Measurements from ENCODE around the gene RFLNA.

The RFLNA gene

GRCh38 chr12:124303579-124304313, 8.9 kb downstream of the RFLNA start:
- DNase-seq (ENCODE audit: low spot score): no peak

DNA sequence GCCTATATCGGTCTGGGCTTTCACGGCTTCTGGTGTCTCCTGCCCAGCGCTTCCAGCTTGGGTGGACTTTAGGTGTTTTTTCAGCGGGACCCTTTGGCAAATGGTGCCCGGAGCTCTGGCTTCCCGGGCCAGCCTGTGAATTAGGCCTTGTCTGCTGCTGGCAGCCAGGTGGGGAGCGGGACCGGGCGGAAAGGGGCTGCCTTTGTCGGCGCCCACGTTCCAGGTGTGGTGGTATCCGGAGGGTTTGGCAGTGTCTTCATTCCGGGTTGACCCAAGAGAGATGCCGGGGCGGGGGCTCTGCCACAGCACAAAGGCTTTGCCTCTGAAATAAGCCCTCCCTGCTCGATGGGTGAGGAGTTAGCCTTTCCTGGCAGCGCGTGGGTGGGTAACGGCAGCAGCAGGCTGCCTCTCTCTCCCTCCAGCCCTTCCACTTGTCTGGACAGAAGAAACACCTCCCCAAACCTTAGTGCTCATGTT, 9.5 kb downstream of the RFLNA start:
- no peak for DNase-seq (ENCODE audit: low spot score)

GRCh38 chr12:124305136-124305535, 10.2 kb downstream of the RFLNA start:
- DNase-seq (ENCODE audit: low spot score): no peak

DNA sequence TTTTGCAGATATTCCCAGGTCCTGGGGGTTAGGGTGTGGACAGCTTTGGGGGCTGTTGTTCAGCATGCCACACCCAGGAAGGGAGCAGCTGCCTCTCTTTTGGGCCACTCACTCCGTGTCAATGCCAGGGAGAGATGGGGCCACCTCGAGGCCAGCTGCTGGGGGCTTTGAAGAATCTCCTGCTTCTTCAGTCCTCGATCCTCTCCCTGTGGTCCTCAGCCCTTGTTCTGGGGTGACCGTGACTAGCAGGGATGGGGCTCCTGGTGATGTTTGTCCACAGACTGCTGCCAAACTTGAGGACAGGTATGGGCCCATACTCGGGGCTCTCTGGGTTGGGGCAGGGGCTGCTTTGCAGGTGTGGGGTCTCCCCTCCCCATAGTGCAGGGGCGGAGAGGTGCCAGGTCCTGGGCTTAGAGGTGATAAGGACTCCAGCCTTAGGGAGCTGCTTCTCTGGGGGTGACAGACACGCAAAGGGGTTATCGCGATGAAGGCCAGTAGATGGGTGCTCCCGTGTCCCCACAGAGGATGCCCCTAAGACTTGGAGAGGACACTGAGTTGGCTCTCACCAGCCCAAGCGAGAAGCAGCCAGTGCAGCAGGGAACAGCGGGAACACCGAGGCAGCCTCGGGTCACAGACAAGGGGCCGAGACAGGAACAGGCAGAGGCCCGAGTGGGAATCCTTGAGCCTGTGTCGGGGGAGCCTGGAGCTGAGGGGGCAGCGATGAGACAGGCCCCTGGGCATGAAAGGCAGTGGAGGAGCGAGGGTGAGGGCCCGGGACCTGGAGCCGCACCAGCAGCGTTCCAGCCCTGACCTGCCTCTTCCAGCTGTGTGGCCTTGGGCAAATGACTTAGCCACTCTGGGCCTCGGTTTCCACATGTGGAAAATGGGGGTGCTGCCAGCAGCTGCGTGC, 11.1 kb downstream of the RFLNA start:
- DNase-seq (ENCODE audit: low spot score): no peak

DNA sequence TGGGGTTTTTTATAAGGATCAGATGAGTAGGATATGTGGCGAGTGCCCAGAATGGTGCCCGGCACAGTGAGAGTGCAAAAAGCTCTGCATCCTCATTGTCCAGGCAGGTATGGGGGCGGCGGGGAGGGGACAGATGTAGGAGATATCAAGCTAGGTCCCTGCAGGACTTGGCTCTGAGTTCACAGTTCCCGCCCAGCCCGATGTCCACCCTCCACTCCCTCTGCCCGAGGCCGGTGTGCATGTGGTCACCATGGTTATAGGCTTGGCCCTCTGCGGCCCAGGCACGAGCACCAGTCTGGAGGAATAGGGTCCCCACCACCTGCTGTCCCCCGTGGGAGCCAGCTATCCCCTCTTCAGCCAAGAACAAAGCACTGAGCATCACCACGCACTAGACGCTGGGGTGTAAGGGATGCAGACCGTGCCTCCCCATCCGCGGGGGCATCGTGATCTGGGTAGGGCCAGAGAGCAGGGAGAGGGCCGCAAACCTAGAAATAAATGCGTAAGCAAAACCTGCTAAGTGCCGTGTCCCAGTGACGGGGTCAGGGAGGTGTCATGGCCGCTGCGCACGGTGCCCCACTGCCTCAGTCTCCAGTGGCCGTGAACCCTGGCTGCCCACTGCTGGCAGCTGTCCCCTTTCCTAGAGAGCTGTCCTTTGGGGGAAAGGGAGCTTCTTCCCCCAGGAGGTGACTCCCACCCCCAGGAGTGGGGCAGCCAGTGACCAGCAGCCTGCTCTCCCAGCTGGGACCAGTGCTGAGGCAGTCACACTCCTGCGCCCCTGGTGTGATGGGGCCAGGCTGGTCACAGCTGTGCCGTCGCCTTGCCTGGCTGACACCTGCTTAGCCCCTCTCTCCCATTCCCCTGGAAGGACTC, 12.0 kb downstream of the RFLNA start:
- DNase-seq (ENCODE audit: low spot score): no peak

- DNase-seq (ENCODE audit: low spot score): no peak
These were observed 12.6 kb downstream of the RFLNA start for GRCh38 chr12:124307556-124307825.

DNA sequence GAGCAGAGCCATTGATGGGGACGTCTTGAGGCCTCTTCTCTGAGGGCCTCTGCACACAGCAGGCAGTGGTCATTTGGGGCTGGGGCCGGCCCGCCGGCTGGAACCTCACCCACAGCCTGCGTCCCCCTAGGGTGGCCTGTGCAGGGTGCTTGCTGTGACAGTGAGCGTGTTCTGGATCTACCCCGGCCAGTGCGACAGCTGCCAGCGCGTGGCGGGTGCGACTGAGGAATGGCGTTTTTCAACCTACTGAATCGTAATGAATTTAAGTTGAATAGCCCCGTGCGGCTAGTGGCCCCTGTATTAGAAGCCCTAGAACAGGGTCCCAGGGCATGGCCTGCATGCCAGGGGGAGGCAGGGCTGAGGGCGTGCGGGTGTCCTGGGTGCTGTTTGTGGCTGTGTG, 13.8 kb downstream of the RFLNA start:
- no peak for DNase-seq (ENCODE audit: low spot score)

DNA sequence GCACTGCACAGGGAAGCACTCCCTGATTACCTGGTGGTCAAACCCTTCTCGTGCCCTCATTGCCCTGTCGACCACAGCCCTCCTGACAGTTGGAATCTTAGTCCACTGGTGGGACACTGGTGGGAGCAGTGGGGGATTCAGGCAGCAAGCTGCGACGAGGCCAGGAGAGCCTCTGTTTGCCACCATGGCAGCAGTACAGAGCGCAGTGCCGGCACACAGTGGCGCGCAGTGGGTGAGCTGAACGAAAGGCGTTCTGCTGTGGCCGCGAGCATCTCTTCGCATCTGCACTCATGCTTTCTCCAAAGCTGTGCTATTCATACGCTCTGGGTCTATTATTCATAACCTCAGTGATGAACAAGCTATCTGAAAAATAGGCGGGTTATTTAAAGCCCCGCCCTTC, 14.3 kb downstream of the RFLNA start:
- DNase-seq (ENCODE audit: low spot score): no peak

- DNase-seq (ENCODE audit: low spot score): no peak
These were observed 14.9 kb downstream of the RFLNA start for GRCh38 chr12:124309744-124310143.

DNA sequence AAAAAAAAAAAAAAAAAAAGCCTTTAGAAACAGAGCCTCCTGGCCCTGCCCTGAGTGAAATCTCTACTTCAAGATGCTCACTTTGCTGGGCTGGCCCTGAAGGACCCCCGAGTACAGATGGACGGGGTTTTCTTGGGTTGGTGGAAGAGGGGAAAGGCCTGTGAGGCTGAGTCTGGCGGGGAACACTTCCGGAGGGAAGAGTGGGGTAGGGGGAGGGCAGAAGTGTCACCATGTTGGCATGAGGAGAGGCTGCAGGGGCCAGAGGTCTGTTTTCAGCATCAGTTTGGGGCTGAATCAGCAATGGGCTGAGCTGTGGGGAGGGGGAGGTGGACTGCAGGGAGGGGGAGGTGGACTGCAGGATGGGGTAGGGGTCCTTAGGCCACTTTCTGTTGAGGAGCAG, 15.3 kb downstream of the RFLNA start:
- no peak for DNase-seq (ENCODE audit: low spot score)

DNA sequence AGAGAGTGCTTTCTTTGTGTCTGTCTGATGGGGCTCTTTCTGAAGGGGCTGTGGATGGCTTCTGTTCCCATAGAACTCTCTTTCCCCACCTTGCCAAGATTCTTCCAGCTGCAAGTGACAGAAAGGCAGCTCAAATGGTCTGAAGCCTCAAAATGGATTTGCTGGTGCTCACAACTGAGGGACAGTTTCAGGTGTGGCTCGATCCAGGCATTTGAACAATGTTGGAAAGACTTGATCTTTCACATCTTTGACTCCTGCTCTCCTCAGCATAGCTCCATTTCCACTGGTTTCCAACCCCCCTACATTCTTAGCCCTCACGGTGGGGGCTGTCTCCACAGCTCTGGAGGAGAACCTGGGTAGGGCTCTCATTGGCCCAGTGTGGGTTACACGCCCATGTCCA, 15.9 kb downstream of the RFLNA start:
- no peak for DNase-seq (ENCODE audit: low spot score)

- DNase-seq (ENCODE audit: low spot score): no peak
These were observed 16.6 kb downstream of the RFLNA start for GRCh38 chr12:124311292-124312109.

DNA sequence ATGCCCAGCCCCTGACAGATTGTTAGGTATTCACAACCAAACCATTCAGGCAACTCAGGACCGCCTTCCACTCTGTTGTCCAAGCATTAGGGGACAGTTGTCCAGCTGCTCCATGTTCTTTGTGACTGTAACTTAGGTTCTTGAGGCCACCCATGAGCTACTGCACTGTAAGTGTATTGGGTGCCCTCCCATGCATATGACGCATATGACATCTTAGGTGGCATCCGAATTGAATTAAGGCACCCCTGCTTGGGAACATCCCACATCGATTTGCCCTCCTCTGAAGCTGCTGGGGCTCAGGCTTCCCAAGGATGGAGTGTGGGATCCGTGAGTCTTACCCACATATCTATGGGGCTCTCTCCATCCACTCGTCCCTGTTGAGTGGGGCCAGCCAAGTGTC, 17.7 kb downstream of the RFLNA start:
- no peak for DNase-seq (ENCODE audit: low spot score)

GRCh38 chr12:124314207-124314606, 19.3 kb downstream of the RFLNA start:
- no peak for DNase-seq (ENCODE audit: low spot score)

DNA sequence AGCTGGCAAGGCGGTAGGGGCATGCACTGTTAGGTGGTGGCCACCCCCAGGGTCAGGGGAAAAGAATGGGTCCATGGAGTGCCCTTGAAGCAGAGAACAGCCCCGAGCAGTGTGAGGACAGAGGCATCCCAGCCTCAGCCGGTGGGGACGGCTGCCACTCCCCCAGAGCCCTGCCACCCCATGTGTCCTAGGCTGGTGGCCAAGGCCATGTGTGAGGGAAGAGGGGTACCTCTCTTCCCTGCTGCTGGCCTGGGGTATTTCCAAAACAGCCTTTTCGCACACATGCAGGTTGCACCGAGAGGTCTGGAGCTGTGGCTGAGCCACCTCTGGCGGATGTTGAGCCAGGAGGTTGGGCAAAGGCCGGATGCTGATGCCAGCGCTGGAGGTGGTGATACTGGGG, 19.9 kb downstream of the RFLNA start:
- no peak for DNase-seq (ENCODE audit: low spot score)

- no peak for DNase-seq (ENCODE audit: low spot score)
These were observed 20.6 kb downstream of the RFLNA start for GRCh38 chr12:124315372-124316044.

DNA sequence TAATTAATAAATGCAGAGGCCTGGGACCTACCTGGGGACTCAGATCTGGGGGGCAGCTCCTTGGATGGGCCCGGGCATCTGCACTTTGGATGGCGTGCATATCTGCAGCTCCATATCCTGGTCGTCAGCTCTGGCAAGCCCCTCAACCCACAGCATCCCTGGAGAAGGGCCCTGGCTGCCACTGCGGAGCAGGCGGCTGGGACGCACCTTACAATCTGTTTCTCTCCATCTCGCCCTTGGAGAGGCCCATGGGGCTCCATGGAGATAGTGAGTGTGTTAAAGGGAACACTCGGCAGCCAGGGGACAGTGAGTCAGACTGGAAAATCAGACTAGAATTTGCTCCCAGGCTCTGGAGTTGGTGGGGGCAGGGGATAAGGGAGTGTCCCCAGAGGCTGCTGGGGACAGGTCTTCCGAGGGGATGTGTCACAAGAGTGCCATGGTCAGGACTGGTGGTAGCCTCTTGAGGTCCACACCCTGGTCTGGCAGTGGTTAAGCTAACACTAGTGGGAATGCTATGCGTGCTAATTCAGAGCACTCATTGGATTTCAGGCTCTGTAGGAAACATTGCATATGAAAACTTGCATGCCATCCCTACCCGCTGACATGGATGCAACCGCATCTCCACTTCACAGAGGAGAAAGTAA, 21.5 kb downstream of the RFLNA start:
- no peak for DNase-seq (ENCODE audit: low spot score)

GRCh38 chr12:124317400-124317799, 22.5 kb downstream of the RFLNA start:
- no peak for DNase-seq (ENCODE audit: low spot score)

DNA sequence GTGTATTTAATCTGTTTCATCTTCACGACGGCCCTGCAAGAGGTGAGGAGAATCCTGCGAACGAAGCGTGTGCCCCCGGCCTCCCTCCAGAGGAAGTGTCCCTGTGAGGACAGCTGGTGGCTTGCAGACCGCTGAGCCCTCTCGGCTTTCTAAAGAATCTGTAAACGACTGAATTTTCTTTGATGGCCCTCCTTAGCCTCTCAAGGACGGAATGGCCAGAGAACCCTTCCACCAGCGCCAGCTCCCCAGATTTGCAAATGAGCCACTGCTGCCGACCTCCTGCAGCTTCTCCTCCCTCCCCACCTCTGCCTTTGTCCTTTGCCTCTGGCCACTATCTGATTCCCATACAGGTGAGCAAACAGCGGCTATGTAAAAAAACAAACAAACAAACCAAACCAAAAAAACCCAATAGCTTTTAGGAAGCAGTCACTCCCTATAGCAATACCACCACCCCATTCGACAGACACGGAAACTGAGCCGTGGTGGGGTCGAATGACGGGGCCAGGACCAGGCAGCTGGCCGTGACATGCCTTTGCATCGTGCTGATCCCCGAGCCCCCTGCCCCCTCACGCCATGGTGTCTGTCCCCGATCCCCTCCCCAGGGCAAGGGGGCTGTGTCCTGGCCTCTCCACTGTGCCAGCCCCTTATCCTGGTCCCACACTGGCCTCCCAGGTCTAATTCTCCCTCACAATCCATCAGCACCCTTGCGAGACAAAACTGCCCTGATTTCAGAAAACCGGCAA, 23.6 kb downstream of the RFLNA start:
- no peak for DNase-seq (ENCODE audit: low spot score)
